H9 (cell line): ENCODE data around the gene OR2B2. TPM values are rescaled to one million over a fixed set of nuclear protein-coding genes. Genes with fewer than 3 reads are reported as not detected.

Experiments used
- DNase-seq: peaks from one replicate; pipeline ENCODE4 v3.0.0-alpha.2; 2017
- H2AFZ ChIP-seq: one replicate; pipeline ENCODE4 v1.6.1; 2013; ENCODE audit warnings: mild to moderate bottlenecking, low read length, control low read depth, moderate library complexity
- H2AK5ac ChIP-seq: 2 replicates; pipeline ENCODE4 v1.6.1; 2013; ENCODE audit warnings: low read length, control low read depth, mixed read lengths; ENCODE audit not compliant: insufficient read length
- H2BK120ac ChIP-seq: one replicate; pipeline ENCODE4 v1.6.1; 2013; ENCODE audit warnings: low read depth, mild to moderate bottlenecking, low read length, control low read depth, inconsistent platforms; ENCODE audit not compliant: poor library complexity, severe bottlenecking
- H2BK12ac ChIP-seq: 2 replicates; pipeline ENCODE4 v1.6.1; 2013; ENCODE audit warnings: low read length, control low read depth, mixed read lengths, low read depth; ENCODE audit not compliant: insufficient read length
- H2BK15ac ChIP-seq: 2 replicates; pipeline ENCODE4 v1.6.1; 2013; ENCODE audit warnings: low read depth, low read length, control low read depth
- H2BK20ac ChIP-seq: one replicate; pipeline ENCODE4 v1.6.1; 2013; ENCODE audit warnings: low read depth, mild to moderate bottlenecking, low read length, control low read depth, inconsistent platforms; ENCODE audit not compliant: poor library complexity, severe bottlenecking
- H2BK5ac ChIP-seq: 2 replicates; pipeline ENCODE4 v1.6.1; 2013; ENCODE audit warnings: low read length, control low read depth, mixed read lengths; ENCODE audit not compliant: insufficient read length
- H3K14ac ChIP-seq: 2 replicates; pipeline ENCODE4 v1.6.1; 2013; ENCODE audit warnings: low read length, control low read depth; ENCODE audit not compliant: insufficient read depth
- H3K18ac ChIP-seq: 2 replicates; pipeline ENCODE4 v1.6.1; 2013; ENCODE audit warnings: low read depth, mild to moderate bottlenecking, mixed read lengths, low read length, control low read depth; ENCODE audit not compliant: insufficient read length
- H3K23ac ChIP-seq: 2 replicates; pipeline ENCODE4 v1.6.1; 2013; ENCODE audit warnings: low read length, control low read depth, mixed read lengths, low read depth; ENCODE audit not compliant: insufficient read length
- H3K23me2 ChIP-seq: 2 replicates; pipeline ENCODE4 v1.6.1; 2013; ENCODE audit warnings: low read depth, mild to moderate bottlenecking, mixed read lengths, low read length, control low read depth; ENCODE audit not compliant: insufficient read length, poor library complexity, severe bottlenecking
- H3K27ac ChIP-seq: 2 replicates; pipeline ENCODE4 v1.5.1; 2013; ENCODE audit warnings: low read length, control low read depth, mixed read lengths, low read depth; ENCODE audit not compliant: insufficient read length
- H3K27me3 ChIP-seq: 2 replicates; pipeline ENCODE4 v1.6.1; 2013; ENCODE audit warnings: low read length, control low read depth, inconsistent platforms; ENCODE audit not compliant: insufficient read depth
- H3K4ac ChIP-seq: 2 replicates; pipeline ENCODE4 v1.6.1; 2013; ENCODE audit warnings: low read depth, mild to moderate bottlenecking, control low read depth, inconsistent platforms, low read length, moderate library complexity
- H3K4me1 ChIP-seq: 2 replicates; pipeline ENCODE4 v1.6.1; 2013; ENCODE audit warnings: low read length, control low read depth, inconsistent platforms; ENCODE audit not compliant: insufficient read depth
- H3K4me2 ChIP-seq: 2 replicates; pipeline ENCODE4 v1.6.1; 2013; ENCODE audit warnings: low read length, control low read depth, mixed read lengths; ENCODE audit not compliant: insufficient read length, insufficient read depth
- H3K56ac ChIP-seq: 2 replicates; pipeline ENCODE4 v1.6.1; 2013; ENCODE audit warnings: low read depth, mild to moderate bottlenecking, mixed read lengths, low read length, control low read depth; ENCODE audit not compliant: insufficient read length
- H3K79me1 ChIP-seq: 2 replicates; pipeline ENCODE4 v1.6.1; 2013; ENCODE audit warnings: low read depth, mild to moderate bottlenecking, moderate library complexity, low read length, control low read depth, inconsistent platforms; ENCODE audit not compliant: insufficient read depth, poor library complexity, severe bottlenecking
- H3K79me2 ChIP-seq: 2 replicates; pipeline ENCODE4 v1.6.1; 2013; ENCODE audit warnings: low read length, control low read depth, inconsistent platforms; ENCODE audit not compliant: insufficient read depth
- H3K9ac ChIP-seq: 2 replicates; pipeline ENCODE4 v1.6.1; 2013; ENCODE audit warnings: low read length, control low read depth, mixed read lengths; ENCODE audit not compliant: insufficient read length; ENCODE audit errors: extremely low read depth
- H3K9me3 ChIP-seq: one replicate; pipeline ENCODE4 v1.6.1; 2013; ENCODE audit warnings: low read depth, low read length, inconsistent platforms; ENCODE audit not compliant: control insufficient read depth
- H3T11ph ChIP-seq: one replicate; pipeline ENCODE4 v1.6.1; 2013; ENCODE audit warnings: mild to moderate bottlenecking, low read length, control low read depth, inconsistent platforms
- H4K20me1 ChIP-seq: one replicate; pipeline ENCODE4 v1.6.1; 2013; ENCODE audit not compliant: control insufficient read depth, insufficient read length, insufficient read depth
- H4K5ac ChIP-seq: 2 replicates; pipeline ENCODE4 v1.6.1; 2013; ENCODE audit warnings: low read depth, mild to moderate bottlenecking, mixed read lengths, low read length, control low read depth; ENCODE audit not compliant: insufficient read length
- H4K8ac ChIP-seq: replicated peaks from 2 replicates; pipeline ENCODE4 v1.6.1; 2013; ENCODE audit warnings: low read length, control low read depth, mixed read lengths, low read depth; ENCODE audit not compliant: insufficient read length
- H4K91ac ChIP-seq: 2 replicates; pipeline ENCODE4 v1.6.1; 2013; ENCODE audit warnings: low read depth, mild to moderate bottlenecking, moderate library complexity, mixed read lengths, low read length, control low read depth; ENCODE audit not compliant: insufficient read length
- H3K27ac Mint-ChIP-seq, 3 experiments: 2 replicates in 2 of 3; 3 replicates in 1 of 3; pipeline ENCODE4 v1.8.0; 2020 to 2021; ENCODE audit warnings: mixed read lengths in 3 of 3, mild to moderate bottlenecking in 1 of 3, moderate library complexity in 1 of 3
- H3K27me3 Mint-ChIP-seq: 2 replicates; pipeline ENCODE4 v1.8.0; 2021; ENCODE audit warnings: low read depth, mild to moderate bottlenecking, moderate library complexity, mixed read lengths
- H3K36me3 Mint-ChIP-seq, 3 experiments: 2 replicates in 2 of 3; 3 replicates in 1 of 3; pipeline ENCODE4 v1.8.0; 2020 to 2021; ENCODE audit warnings: low read depth in 3 of 3, mixed read lengths in 3 of 3; ENCODE audit not compliant: insufficient read depth in 1 of 3
- H3K4me1 Mint-ChIP-seq, 2 experiments: 2 replicates each; pipeline ENCODE4 v1.8.0; 2020; ENCODE audit warnings: mixed read lengths in 2 of 2
- H3K4me3 Mint-ChIP-seq, 2 experiments: 2 replicates in 1 of 2; 3 replicates in 1 of 2; pipeline ENCODE4 v1.8.0; 2020 to 2021; ENCODE audit warnings: mild to moderate bottlenecking in 2 of 2, mixed read lengths in 2 of 2, moderate library complexity in 1 of 2
- H3K9me3 Mint-ChIP-seq, 2 experiments: 2 replicates in 1 of 2; 3 replicates in 1 of 2; pipeline ENCODE4 v1.8.0; 2020; ENCODE audit warnings: mild to moderate bottlenecking in 2 of 2, mixed read lengths in 2 of 2, moderate library complexity in 1 of 2
- WGBS: extraction: QIAGEN DNeasy Blood & Tissue Kit; methylation state at CpG from one replicate; pipeline ENCODE4 v1.1.7; 2013; ENCODE audit warnings: missing lambda C conversion rate, low lambda C conversion rate, mixed read lengths; ENCODE audit not compliant: insufficient read length; ENCODE audit errors: extremely low coverage; 5-methylcytosine and 5-hydroxymethylcytosine counted together
- total RNA-seq: library from RNA; stranded (reverse); gene quantifications from 2 replicates; pipeline ENCODE4 v1.2.1, GENCODE V29; 2021
- TF ChIP-seq, protein P1 (sequence below): fragments of 200-600 bp; sonication (generic); conservative IDR thresholded peaks from 3 replicates; pipeline ENCODE4 v1.8.0; 2021; ENCODE audit warnings: antibody characterized with exemption, mild to moderate bottlenecking

The OR2B2 gene
- total RNA-seq, 1 experiment from 2014 or later: not detected

- DNase-seq: peak; percentile 69
- H3K27ac Mint-ChIP-seq: no peak overlapping the region
- Histone ChIP-seq H2BK5ac (peak overlapping the region; percentile 48), H3K4me1 (no peaks in the 10 kb centered on the region; the same call in 1 of the 2 replicates), H2BK12ac (no peak overlapping the region), H3T11ph (no peak overlapping the region), H3K79me2 (no peaks in the 10 kb centered on the region), H2AFZ (no peak overlapping the region), H2AK5ac (no peak overlapping the region), H3K9ac (peak overlapping the region; percentile 99), H3K23ac (no peak overlapping the region), H4K20me1 (no peaks in the 10 kb centered on the region), H4K5ac (no peak overlapping the region), H3K18ac (peak overlapping the region; percentile 81), H2BK20ac (no peak overlapping the region), H3K9me3 (no peaks in the 10 kb centered on the region), H3K14ac (peak overlapping the region; percentile 72; the same call in 1 of the 2 replicates), H4K8ac (no peak overlapping the region), H3K23me2 (peaks cover 11% of the 10 kb centered on the region), H3K4me2 (peak overlapping the region; percentile 92), H3K27ac (peak overlapping the region; percentile 96), H3K56ac (peak overlapping the region; percentile 84), H3K27me3 (no peaks in the 10 kb centered on the region), H3K79me1 (no peaks in the 10 kb centered on the region), H4K91ac (no peak overlapping the region), H2BK15ac (no peak overlapping the region), H3K4ac (no peak overlapping the region; the same call in 1 of the 2 replicates), H2BK120ac (no peak overlapping the region)
- WGBS: no CpG with 5 or more reads among the region's 28 CpGs
- TF ChIP-seq, protein P1, sequence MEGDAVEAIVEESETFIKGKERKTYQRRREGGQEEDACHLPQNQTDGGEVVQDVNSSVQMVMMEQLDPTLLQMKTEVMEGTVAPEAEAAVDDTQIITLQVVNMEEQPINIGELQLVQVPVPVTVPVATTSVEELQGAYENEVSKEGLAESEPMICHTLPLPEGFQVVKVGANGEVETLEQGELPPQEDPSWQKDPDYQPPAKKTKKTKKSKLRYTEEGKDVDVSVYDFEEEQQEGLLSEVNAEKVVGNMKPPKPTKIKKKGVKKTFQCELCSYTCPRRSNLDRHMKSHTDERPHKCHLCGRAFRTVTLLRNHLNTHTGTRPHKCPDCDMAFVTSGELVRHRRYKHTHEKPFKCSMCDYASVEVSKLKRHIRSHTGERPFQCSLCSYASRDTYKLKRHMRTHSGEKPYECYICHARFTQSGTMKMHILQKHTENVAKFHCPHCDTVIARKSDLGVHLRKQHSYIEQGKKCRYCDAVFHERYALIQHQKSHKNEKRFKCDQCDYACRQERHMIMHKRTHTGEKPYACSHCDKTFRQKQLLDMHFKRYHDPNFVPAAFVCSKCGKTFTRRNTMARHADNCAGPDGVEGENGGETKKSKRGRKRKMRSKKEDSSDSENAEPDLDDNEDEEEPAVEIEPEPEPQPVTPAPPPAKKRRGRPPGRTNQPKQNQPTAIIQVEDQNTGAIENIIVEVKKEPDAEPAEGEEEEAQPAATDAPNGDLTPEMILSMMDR: peak; percentile 81
- peaks cover 0 to 3% of the 10 kb centered on the region in 2 experiments; a peak in 1 of 5 replicates for H3K9me3 Mint-ChIP-seq
- H3K4me3 Mint-ChIP-seq: no peak overlapping the region
- H3K36me3 Mint-ChIP-seq: peaks cover 0 to 4% (median 3%) of the 10 kb centered on the region in 3 experiments; a peak in 3 of 7 replicates
- H3K4me1 Mint-ChIP-seq: peaks cover 24 to 26% of the 10 kb centered on the region in 2 experiments
- peaks cover 9% of the 10 kb centered on the region; the same call in 1 of the 2 replicates for H3K27me3 Mint-ChIP-seq
Measured at GRCh38 chr6:27894839-27895762, 17.1 kb downstream of the OR2B2 start.
